Measurements from ENCODE around the gene PRG2.

DNA sequence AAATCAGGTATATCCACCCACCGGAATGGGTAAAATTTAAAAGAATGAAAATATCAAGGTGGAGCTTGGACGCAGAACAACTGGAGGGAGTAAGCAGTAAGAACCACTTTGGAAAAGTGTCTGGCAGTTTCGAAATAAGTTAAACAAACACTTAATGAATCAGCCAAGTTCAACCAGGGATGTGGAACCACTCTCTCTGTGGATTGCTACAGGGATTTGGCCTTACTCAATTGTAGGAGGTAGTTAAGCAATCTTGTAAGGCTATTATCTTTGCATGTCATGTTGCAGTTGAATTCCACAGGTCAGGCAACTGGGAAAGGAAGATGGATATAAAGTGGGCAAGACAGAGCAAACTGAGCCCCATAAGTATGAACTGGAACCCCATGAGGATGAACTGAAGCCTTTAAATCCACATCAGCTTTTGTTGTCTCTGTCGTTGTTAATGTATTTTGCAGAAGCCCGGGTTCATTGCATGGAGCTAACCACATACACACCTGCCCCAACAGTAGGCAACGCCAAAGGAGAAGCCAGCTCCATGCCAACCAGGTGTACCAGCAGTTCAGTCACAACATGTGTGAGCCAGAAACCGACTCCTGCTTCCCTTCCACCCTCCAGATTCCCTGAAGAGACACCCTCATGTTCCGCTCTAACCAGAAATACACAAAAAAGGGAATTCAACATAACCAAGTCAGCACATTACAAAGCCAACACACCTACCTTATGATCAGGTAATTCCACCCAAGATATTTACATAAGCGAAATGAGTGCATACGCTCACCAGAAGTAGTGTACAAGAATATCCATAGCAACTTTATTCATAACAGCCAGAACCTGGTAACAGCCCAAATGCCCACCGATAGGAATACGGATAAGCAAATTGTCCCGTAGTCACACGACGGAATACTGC lies 44.4 kb upstream of the PRG2 start:
- TF ChIP-seq, protein P1, sequence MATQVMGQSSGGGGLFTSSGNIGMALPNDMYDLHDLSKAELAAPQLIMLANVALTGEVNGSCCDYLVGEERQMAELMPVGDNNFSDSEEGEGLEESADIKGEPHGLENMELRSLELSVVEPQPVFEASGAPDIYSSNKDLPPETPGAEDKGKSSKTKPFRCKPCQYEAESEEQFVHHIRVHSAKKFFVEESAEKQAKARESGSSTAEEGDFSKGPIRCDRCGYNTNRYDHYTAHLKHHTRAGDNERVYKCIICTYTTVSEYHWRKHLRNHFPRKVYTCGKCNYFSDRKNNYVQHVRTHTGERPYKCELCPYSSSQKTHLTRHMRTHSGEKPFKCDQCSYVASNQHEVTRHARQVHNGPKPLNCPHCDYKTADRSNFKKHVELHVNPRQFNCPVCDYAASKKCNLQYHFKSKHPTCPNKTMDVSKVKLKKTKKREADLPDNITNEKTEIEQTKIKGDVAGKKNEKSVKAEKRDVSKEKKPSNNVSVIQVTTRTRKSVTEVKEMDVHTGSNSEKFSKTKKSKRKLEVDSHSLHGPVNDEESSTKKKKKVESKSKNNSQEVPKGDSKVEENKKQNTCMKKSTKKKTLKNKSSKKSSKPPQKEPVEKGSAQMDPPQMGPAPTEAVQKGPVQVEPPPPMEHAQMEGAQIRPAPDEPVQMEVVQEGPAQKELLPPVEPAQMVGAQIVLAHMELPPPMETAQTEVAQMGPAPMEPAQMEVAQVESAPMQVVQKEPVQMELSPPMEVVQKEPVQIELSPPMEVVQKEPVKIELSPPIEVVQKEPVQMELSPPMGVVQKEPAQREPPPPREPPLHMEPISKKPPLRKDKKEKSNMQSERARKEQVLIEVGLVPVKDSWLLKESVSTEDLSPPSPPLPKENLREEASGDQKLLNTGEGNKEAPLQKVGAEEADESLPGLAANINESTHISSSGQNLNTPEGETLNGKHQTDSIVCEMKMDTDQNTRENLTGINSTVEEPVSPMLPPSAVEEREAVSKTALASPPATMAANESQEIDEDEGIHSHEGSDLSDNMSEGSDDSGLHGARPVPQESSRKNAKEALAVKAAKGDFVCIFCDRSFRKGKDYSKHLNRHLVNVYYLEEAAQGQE (IDR thresholded peaks at IDR 0.05; ENCODE audit: insufficient read depth in 1 of 2, low read depth in 2 of 2, low read length in 2 of 2): no peak
- no peak for TF ChIP-seq POLR2AphosphoS5 (IDR thresholded peaks at IDR 0.05; ENCODE audit: low read depth, low read length)
- TF ChIP-seq TAF1 (IDR thresholded peaks at IDR 0.05; ENCODE audit: borderline replicate concordance, insufficient read depth, low read length): no peak
- TF ChIP-seq SIN3A (IDR thresholded peaks at IDR 0.05; ENCODE audit: borderline replicate concordance, insufficient read depth, low read length): no peak
- no peak for TF ChIP-seq FOXP2 (optimal IDR thresholded peaks at IDR 0.05; ENCODE audit: borderline replicate concordance, extremely low read depth, extremely low read length, insufficient read depth)
